Sigmoid colon (tissue), 7 donors: ENCODE results near the gene NXPH3. TPM values are rescaled to one million over a fixed set of nuclear protein-coding genes. Genes with fewer than 3 reads are reported as not detected.

Source experiments
- DNase-seq: peaks from one replicate; pipeline ENCODE4 v3.0.0-alpha.2; 2019
- H3K27ac ChIP-seq, 4 donors: fragments of 200-600 bp; sonication (generic); one replicate each; pipeline ENCODE4 v1.5.1; 2016 to 2019; ENCODE audit warnings: mild to moderate bottlenecking in 1 of 4
- H3K27me3 ChIP-seq, 3 donors: fragments of 200-600 bp; sonication (generic); one replicate each; pipeline ENCODE4 v1.5.1; 2019; ENCODE audit warnings: mild to moderate bottlenecking in 1 of 3
- H3K36me3 ChIP-seq, 4 donors: fragments of 200-600 bp; sonication (generic); one replicate each; pipeline ENCODE4 v1.5.1; 2016 to 2019
- H3K4me1 ChIP-seq, 4 donors: fragments of 200-600 bp; sonication (generic); one replicate each; pipeline ENCODE4 v1.5.1; 2017 to 2019
- H3K4me3 ChIP-seq, 4 donors: fragments of 200-600 bp; sonication (generic); one replicate each; pipeline ENCODE4 v1.5.1; 2017 to 2019; ENCODE audit warnings: mild to moderate bottlenecking in 2 of 4, moderate library complexity in 1 of 4
- H3K9me3 ChIP-seq, 4 donors: fragments of 200-600 bp in 3 of 4; sonication (generic) in 3 of 4; one replicate each; pipeline versions ENCODE4 v1.5.1 to v1.6.1; 2013 to 2019
- CTCF ChIP-seq, 4 experiments: fragments of 450-650 bp in 3 of 4; fragments of 200-600 bp in 1 of 4; IDR thresholded peaks; one replicate each; pipeline ENCODE4 v1.5.1; 2016 to 2019; ENCODE audit warnings: antibody characterized with exemption in 4 of 4, mild to moderate bottlenecking in 3 of 4, moderate library complexity in 2 of 4
- EP300 ChIP-seq, 4 donors: sonication (generic); formaldehyde crosslinking; IDR thresholded peaks; one replicate each; pipeline ENCODE4 v1.6.1; 2017; ENCODE audit warnings: antibody characterized with exemption in 4 of 4
- POLR2A ChIP-seq, 2 donors: fragments of 450-650 bp; IDR thresholded peaks; one replicate each; pipeline ENCODE4 v1.6.1; 2016; ENCODE audit warnings: antibody characterized with exemption in 2 of 2, mild to moderate bottlenecking in 2 of 2, moderate library complexity in 2 of 2
- POLR2AphosphoS5 ChIP-seq, 4 donors: sonication (generic); formaldehyde crosslinking; IDR thresholded peaks; one replicate each; pipeline ENCODE4 v1.6.1; 2017; ENCODE audit warnings: antibody characterized with exemption in 4 of 4
- WGBS, 2 donors: extraction: QIAGEN DNeasy Blood & Tissue Kit; methylation state at CpG; one replicate each; pipeline ENCODE4 v1.1.7; 2013; 5-methylcytosine and 5-hydroxymethylcytosine counted together
- intact Hi-C: fragments of 100-400 bp; cut with DNase I; formaldehyde crosslinking; loops from one replicate; pipeline ENCODE4 v1.15.1; 2023
- polyA plus RNA-seq, 3 donors: library from polyadenylated mRNA; stranded (reverse); fragments of 200-250 nt; gene quantifications; one replicate each; pipeline ENCODE4 v1.2.3, GENCODE V29; 2013
- total RNA-seq, 4 donors: library from RNA; depleted of rRNA; stranded (reverse); fragments of >200 nt; gene quantifications; one replicate each; pipeline ENCODE4 v1.1.0, GENCODE V29; 2016
- donor health status: healthy with polysubstance abuse.
- donor health status: Bipolar disorder and iron deficiency.
- donor health status: healthy.

The NXPH3 gene
- total and polyA plus RNA-seq, 7 donors, result 0.23 to 32.6 (median 20.2) TPM

- H3K4me1 ChIP-seq, result peaks cover 0 to 53% (median 49%) of the 10 kb centered on the region in 4 donors
These were observed 631 bp downstream of the NXPH3 start for GRCh38 chr17:49576088-49576916.

GRCh38 chr17:49576917-49577649 is 1.4 kb downstream of the NXPH3 start:
- peaks cover 0 to 58% (median 50%) of the 10 kb centered on the region in 4 donors for H3K4me1 ChIP-seq

More at GRCh38 chr17:49576088-49576916, 631 bp downstream of the NXPH3 start:
- Histone ChIP-seq H3K27me3 (no peaks in the 10 kb centered on the region), H3K27ac (peak overlapping the region; percentile 85 to 96 (median 90)), H3K9me3 (no peaks in the 10 kb centered on the region), H3K4me3 (peak overlapping the region; percentile 81 to 85 (median 84)), H3K36me3 (peaks cover 0 to 8% (median 0%) of the 10 kb centered on the region in 4 donors)
- WGBS, 2 donors, result 1% methylated on average over 68 of the region's 68 CpGs
- peak; percentile 89 for DNase-seq
- TF ChIP-seq POLR2A (IDR thresholded peaks at IDR 0.05) (peak in 1 of 2 donors; percentile 54), CTCF (IDR thresholded peaks at IDR 0.05) (no peak), POLR2AphosphoS5 (IDR thresholded peaks at IDR 0.05) (peak; percentile 8 to 69 (median 39))
- intact Hi-C loops, result loop anchor here (5.0 kb wide), 2 partner anchors 36 to 101 kb away; partner anchors contain the start of gene SPOP

GRCh38 chr17:49577650-49577934 is 1.9 kb downstream of the NXPH3 start:
- H3K36me3 ChIP-seq, result peaks cover 0 to 8% (median 0%) of the 10 kb centered on the region in 4 donors
- no peaks in the 10 kb centered on the region for H3K27me3 ChIP-seq
- peak overlapping the region; percentile 81 to 85 (median 84) for H3K4me3 ChIP-seq
- WGBS, 2 donors, result 18 to 63% methylated on average over 3 of the region's 3 CpGs
- intact Hi-C loops, result loop anchor here (5.0 kb wide), 2 partner anchors 35 to 100 kb away; partner anchors contain the start of gene SPOP
- H3K4me1 ChIP-seq, result peaks cover 0 to 58% (median 52%) of the 10 kb centered on the region in 4 donors
- DNase-seq, result no peak
- H3K27ac ChIP-seq, result peak overlapping the region; percentile 85 to 96 (median 90)
- H3K9me3 ChIP-seq, result no peaks in the 10 kb centered on the region
- TF ChIP-seq POLR2AphosphoS5 (IDR thresholded peaks at IDR 0.05), result peak in 1 of 4 donors; percentile 5
- TF ChIP-seq POLR2A (IDR thresholded peaks at IDR 0.05), result no peak

More at GRCh38 chr17:49576917-49577649, 1.4 kb downstream of the NXPH3 start:
- no peak for DNase-seq
- H3K9me3 ChIP-seq, result no peaks in the 10 kb centered on the region
- TF ChIP-seq POLR2A (IDR thresholded peaks at IDR 0.05), result no peak
- no peak for TF ChIP-seq POLR2AphosphoS5 (IDR thresholded peaks at IDR 0.05)
- WGBS, 2 donors, result 17 to 26% methylated on average over 22 of the region's 22 CpGs
- no peaks in the 10 kb centered on the region for H3K27me3 ChIP-seq
- peaks cover 0 to 8% (median 0%) of the 10 kb centered on the region in 4 donors for H3K36me3 ChIP-seq
- H3K27ac ChIP-seq, result peak overlapping the region; percentile 85 to 96 (median 90)
- peak overlapping the region; percentile 81 to 85 (median 84) for H3K4me3 ChIP-seq
- intact Hi-C loops, result loop anchor here (5.0 kb wide), 2 partner anchors 35 to 100 kb away; partner anchors contain the start of gene SPOP

- peaks cover 0 to 8% (median 0%) of the 10 kb centered on the region in 4 donors for H3K36me3 ChIP-seq
- H3K4me1 ChIP-seq, result peaks cover 0 to 58% (median 51%) of the 10 kb centered on the region in 4 donors
- H3K27ac ChIP-seq, result peak overlapping the region; percentile 85 to 96 (median 90)
- H3K9me3 ChIP-seq, result no peaks in the 10 kb centered on the region
- 47 to 64% methylated on average over 4 of the region's 4 CpGs for WGBS, 2 donors
- TF ChIP-seq POLR2AphosphoS5 (IDR thresholded peaks at IDR 0.05) (no peak), EP300 (IDR thresholded peaks at IDR 0.05) (no peak), POLR2A (IDR thresholded peaks at IDR 0.05) (no peak), CTCF (IDR thresholded peaks at IDR 0.05) (no peak)
- intact Hi-C loops, result loop anchor here (5.0 kb wide), 2 partner anchors 34 to 99 kb away; partner anchors contain the start of gene SPOP
- H3K27me3 ChIP-seq, result no peaks in the 10 kb centered on the region
- no peak for DNase-seq
- peak overlapping the region in 3 of 4 donors; percentile 81 to 85 (median 84) for H3K4me3 ChIP-seq
These were observed 2.3 kb downstream of the NXPH3 start for GRCh38 chr17:49577963-49578362.

- Histone ChIP-seq H3K9me3 (no peaks in the 10 kb centered on the region), H3K27ac (peak overlapping the region in 3 of 4 donors; percentile 87 to 96 (median 94)), H3K4me1 (peaks cover 0 to 57% (median 49%) of the 10 kb centered on the region in 4 donors), H3K4me3 (no peak overlapping the region), H3K27me3 (no peaks in the 10 kb centered on the region), H3K36me3 (peaks cover 0 to 8% (median 0%) of the 10 kb centered on the region in 4 donors)
- 83 to 90% methylated on average over 13 of the region's 13 CpGs for WGBS, 2 donors
- DNase-seq, result no peak
- intact Hi-C loops, result loop anchor here (5.0 kb wide), 2 partner anchors 34 to 99 kb away; partner anchors contain the start of gene SPOP
- TF ChIP-seq POLR2A (IDR thresholded peaks at IDR 0.05), result no peak
These were observed 2.7 kb downstream of the NXPH3 start for GRCh38 chr17:49578414-49578813.
